ENCODE results near the gene RPS6KA2. TPM values are rescaled to one million over a fixed set of nuclear protein-coding genes. Genes with fewer than 3 reads are reported as not detected.

Gene RPS6KA2
- total RNA-seq, 3 donors from 2014 or later (not counting 1 experiment from before 2014, with no cell fraction given) = 2.8 to 4.5 (median 2.9) TPM

- H3K27ac ChIP-seq (ENCODE audit: low read length) = no peak overlapping the region
- intact Hi-C loops (cut with micrococcal nuclease) = no loop called here
- peak in 1 of 2 donors; percentile 10 for DNase-seq
Measured at GRCh38 chr6:166420351-166420750, 206.7 kb downstream of the RPS6KA2 start.

GRCh38 chr6:166419717-166420116 is 207.3 kb downstream of the RPS6KA2 start:
- Mint-ChIP-seq H3K36me3 (no peaks in the 10 kb centered on the region), H3K4me3 (no peak overlapping the region), H3K4me1 (peaks cover 54 to 56% of the 10 kb centered on the region in 2 donors), H3K9me3 (peaks cover 3 to 12% of the 10 kb centered on the region in 2 donors), H3K27ac (peak overlapping the region; percentile 71 to 79), H3K27me3 (ENCODE audit: low read depth in 2 of 2) (peaks cover 0 to 13% of the 10 kb centered on the region in 2 donors)
- Histone ChIP-seq H3K36me3 (ENCODE audit: control insufficient read depth, insufficient read depth, low read length) (no peaks in the 10 kb centered on the region), H3K27me3 (ENCODE audit: control insufficient read depth, insufficient read depth, low read length) (no peaks in the 10 kb centered on the region), H3K4me1 (ENCODE audit: control insufficient read depth, insufficient read depth, low read length) (peaks cover 62% of the 10 kb centered on the region), H3K27ac (ENCODE audit: low read length) (peak overlapping the region; percentile 16), H3K4me3 (ENCODE audit: low read length) (no peak overlapping the region), H3K9me3 (ENCODE audit: control insufficient read depth, insufficient read depth, low read length) (peaks cover 3% of the 10 kb centered on the region)
- ATAC-seq (peak in 1 of 3 donors; percentile 2), DNase-seq (peak in 1 of 2 donors; percentile 13)
- no peak for TF ChIP-seq CTCF (IDR thresholded peaks at IDR 0.05)
- 90% methylated on average over 15 of the region's 15 CpGs for WGBS (ENCODE audit: insufficient coverage)
- intact Hi-C loops (cut with micrococcal nuclease) = no loop called here

More at GRCh38 chr6:166420351-166420750, 206.7 kb downstream of the RPS6KA2 start:
- Mint-ChIP-seq H3K4me1 (peaks cover 47 to 52% of the 10 kb centered on the region in 2 donors), H3K27me3 (ENCODE audit: low read depth in 2 of 2) (peaks cover 4 to 13% of the 10 kb centered on the region in 2 donors), H3K36me3 (no peaks in the 10 kb centered on the region), H3K4me3 (no peak overlapping the region), H3K9me3 (peaks cover 3 to 12% of the 10 kb centered on the region in 2 donors), H3K27ac (peak overlapping the region in 1 of 2 donors; percentile 79)
- WGBS (ENCODE audit: insufficient coverage) = 78% methylated on average over 5 of the region's 6 CpGs
- Histone ChIP-seq H3K36me3 (ENCODE audit: control insufficient read depth, insufficient read depth, low read length) (no peaks in the 10 kb centered on the region), H3K27me3 (ENCODE audit: control insufficient read depth, insufficient read depth, low read length) (no peaks in the 10 kb centered on the region), H3K9me3 (ENCODE audit: control insufficient read depth, insufficient read depth, low read length) (peaks cover 3% of the 10 kb centered on the region), H3K4me1 (ENCODE audit: control insufficient read depth, insufficient read depth, low read length) (peaks cover 57% of the 10 kb centered on the region), H3K4me3 (ENCODE audit: low read length) (no peak overlapping the region)
- no peak for ATAC-seq
- TF ChIP-seq CTCF (IDR thresholded peaks at IDR 0.05) = no peak

GRCh38 chr6:166419286-166419685 is 207.8 kb downstream of the RPS6KA2 start:
- no peak for TF ChIP-seq CTCF (IDR thresholded peaks at IDR 0.05)
- Histone ChIP-seq H3K36me3 (ENCODE audit: control insufficient read depth, insufficient read depth, low read length) (no peaks in the 10 kb centered on the region), H3K4me1 (ENCODE audit: control insufficient read depth, insufficient read depth, low read length) (peaks cover 64% of the 10 kb centered on the region), H3K9me3 (ENCODE audit: control insufficient read depth, insufficient read depth, low read length) (peaks cover 3% of the 10 kb centered on the region), H3K27me3 (ENCODE audit: control insufficient read depth, insufficient read depth, low read length) (no peaks in the 10 kb centered on the region), H3K4me3 (ENCODE audit: low read length) (no peak overlapping the region), H3K27ac (ENCODE audit: low read length) (peak overlapping the region; percentile 16)
- Mint-ChIP-seq H3K9me3 (peaks cover 3 to 12% of the 10 kb centered on the region in 2 donors), H3K4me1 (peaks cover 56 to 58% of the 10 kb centered on the region in 2 donors), H3K4me3 (peak overlapping the region; percentile 64), H3K27ac (peak overlapping the region; percentile 71 to 79), H3K27me3 (ENCODE audit: low read depth in 2 of 2) (peaks cover 0 to 13% of the 10 kb centered on the region in 2 donors), H3K36me3 (no peaks in the 10 kb centered on the region)
- ATAC-seq (peak; percentile 49 to 74 (median 60)), DNase-seq (peak; percentile 53 to 78)
- 5% methylated on average over 7 of the region's 7 CpGs for WGBS (ENCODE audit: insufficient coverage)
- intact Hi-C loops (cut with micrococcal nuclease) = no loop called here

GRCh38 chr6:166418691-166419143 is 208.3 kb downstream of the RPS6KA2 start:
- H3K27me3 Mint-ChIP-seq (ENCODE audit: low read depth in 2 of 2) = peaks cover 0 to 13% of the 10 kb centered on the region in 2 donors
- Histone ChIP-seq H3K27ac (ENCODE audit: low read length) (peak overlapping the region; percentile 16), H3K4me3 (ENCODE audit: low read length) (no peak overlapping the region), H3K27me3 (ENCODE audit: control insufficient read depth, insufficient read depth, low read length) (no peaks in the 10 kb centered on the region), H3K9me3 (ENCODE audit: control insufficient read depth, insufficient read depth, low read length) (peaks cover 3% of the 10 kb centered on the region), H3K4me1 (ENCODE audit: control insufficient read depth, insufficient read depth, low read length) (peaks cover 66% of the 10 kb centered on the region), H3K36me3 (ENCODE audit: control insufficient read depth, insufficient read depth, low read length) (no peaks in the 10 kb centered on the region)
- WGBS (ENCODE audit: insufficient coverage) = 55% methylated on average over 6 of the region's 9 CpGs
- DNase-seq (peak in 1 of 2 donors; percentile 55), ATAC-seq (no peak)
- intact Hi-C loops (cut with micrococcal nuclease) = no loop called here
- TF ChIP-seq CTCF (IDR thresholded peaks at IDR 0.05) = no peak
- H3K9me3 Mint-ChIP-seq = peaks cover 3 to 12% of the 10 kb centered on the region in 2 donors
- H3K27ac Mint-ChIP-seq = peak overlapping the region; percentile 71 to 79
- peak overlapping the region; percentile 64 for H3K4me3 Mint-ChIP-seq
- peaks cover 56 to 59% of the 10 kb centered on the region in 2 donors for H3K4me1 Mint-ChIP-seq
- H3K36me3 Mint-ChIP-seq = no peaks in the 10 kb centered on the region

Data from natural killer cell (primary cell).